ENCODE data around the gene HS3ST3A1.
"Not testable (repeated sequence)": the region's sequence is repeated elsewhere in the genome, so short reads cannot be mapped to it uniquely, and the experiment has no call there.

Gene HS3ST3A1

GRCh38 chr17:13557077-13557476 lies 44.7 kb downstream of the HS3ST3A1 start:
- TF ChIP-seq CTCF (IDR thresholded peaks at IDR 0.05; ENCODE audit: control insufficient read depth, insufficient read depth, low read depth, low read length, missing control alignments): no peak
- H3K4me3 ChIP-seq (ENCODE audit: control insufficient read depth, low read depth, low read length): no peak overlapping the region
- DNase-seq (ENCODE audit: low read depth): peak; percentile 52

- no peak for TF ChIP-seq CTCF (IDR thresholded peaks at IDR 0.05; ENCODE audit: control insufficient read depth, insufficient read depth, low read depth, low read length, missing control alignments)
- DNase-seq (ENCODE audit: low read depth): no peak
- H3K4me3 ChIP-seq (ENCODE audit: control insufficient read depth, low read depth, low read length): no peak overlapping the region
Measured at GRCh38 chr17:13554231-13554630, 47.5 kb downstream of the HS3ST3A1 start.

DNA sequence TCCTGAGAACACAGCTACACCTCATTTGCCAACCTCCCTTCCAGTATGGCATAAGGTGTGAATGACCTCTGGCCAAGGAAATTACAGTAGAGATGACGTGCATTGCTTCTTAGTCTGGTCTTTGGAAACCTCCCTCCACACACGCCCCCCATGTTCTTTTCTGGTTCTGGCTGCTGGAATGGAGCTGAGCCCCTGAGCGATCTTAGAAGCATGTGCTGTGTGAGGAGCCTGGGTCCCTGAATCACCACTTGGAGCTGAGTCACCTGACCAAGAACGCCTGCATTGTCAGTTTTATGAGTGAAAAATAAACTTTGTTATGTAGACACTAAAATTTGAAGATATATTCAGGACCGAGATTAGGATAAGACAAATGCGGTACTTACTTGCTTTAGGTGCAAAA lies 51.4 kb downstream of the HS3ST3A1 start:
- no peak for TF ChIP-seq CTCF (IDR thresholded peaks at IDR 0.05; ENCODE audit: control insufficient read depth, insufficient read depth, low read depth, low read length, missing control alignments)
- no peak for DNase-seq (ENCODE audit: low read depth)

DNA sequence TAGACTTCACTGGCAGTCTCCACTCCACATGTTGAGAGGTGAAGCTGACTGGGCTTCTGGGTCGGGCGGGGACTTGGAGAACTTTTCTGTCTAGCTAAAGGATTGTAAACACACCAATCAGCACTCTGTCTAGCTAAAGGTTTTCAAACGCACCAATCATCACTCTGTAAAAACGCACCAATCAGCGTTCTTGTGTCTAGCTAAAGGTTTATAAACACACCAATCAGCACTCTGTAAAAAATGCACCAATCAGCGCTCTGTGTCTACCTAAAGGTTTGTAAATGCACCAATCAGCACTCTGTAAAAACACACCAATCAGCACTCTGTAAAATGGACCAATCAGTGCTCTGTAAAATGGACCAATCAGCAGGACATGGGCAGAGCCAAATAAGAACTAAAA lies 53.2 kb downstream of the HS3ST3A1 start:
- DNase-seq (ENCODE audit: low read depth); H3K4me3 ChIP-seq (ENCODE audit: control insufficient read depth, low read depth, low read length): not testable (repeated sequence)

More for the DNA sequence above, 51.4 kb downstream of the HS3ST3A1 start:
- H3K4me3 ChIP-seq (ENCODE audit: control insufficient read depth, low read depth, low read length): no peak overlapping the region

- no peak for DNase-seq (ENCODE audit: low read depth)
- no peak overlapping the region for H3K4me3 ChIP-seq (ENCODE audit: control insufficient read depth, low read depth, low read length)
- TF ChIP-seq CTCF (IDR thresholded peaks at IDR 0.05; ENCODE audit: control insufficient read depth, insufficient read depth, low read depth, low read length, missing control alignments): no peak
Measured at GRCh38 chr17:13546851-13547250, 54.9 kb downstream of the HS3ST3A1 start.

- no peak for DNase-seq (ENCODE audit: low read depth)
- no peak for TF ChIP-seq CTCF (IDR thresholded peaks at IDR 0.05; ENCODE audit: control insufficient read depth, insufficient read depth, low read depth, low read length, missing control alignments)
- H3K4me3 ChIP-seq (ENCODE audit: control insufficient read depth, low read depth, low read length): no peak overlapping the region
Measured at GRCh38 chr17:13545941-13546340, 55.8 kb downstream of the HS3ST3A1 start.

DNA sequence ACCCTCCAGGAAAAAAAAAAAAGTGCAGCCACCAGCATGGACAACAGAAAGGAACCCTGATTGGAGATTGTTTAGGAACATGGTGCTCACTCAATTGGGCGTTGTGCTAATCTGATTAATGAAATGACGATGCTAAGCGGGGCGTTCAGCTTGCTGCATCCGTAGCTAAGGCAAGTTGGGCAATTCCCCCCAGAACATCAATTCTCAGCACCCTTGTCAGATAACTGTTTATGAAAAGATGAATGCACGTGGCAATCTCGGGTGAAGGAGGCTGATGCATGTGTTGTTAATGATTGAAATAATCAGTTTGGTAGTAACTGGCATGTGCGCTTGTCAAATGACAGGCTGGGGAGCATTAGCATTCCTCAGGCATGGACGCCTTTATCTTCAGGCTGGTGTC lies 57.0 kb downstream of the HS3ST3A1 start:
- TF ChIP-seq CTCF (IDR thresholded peaks at IDR 0.05; ENCODE audit: control insufficient read depth, insufficient read depth, low read depth, low read length, missing control alignments): no peak
- no peak overlapping the region for H3K4me3 ChIP-seq (ENCODE audit: control insufficient read depth, low read depth, low read length)
- DNase-seq (ENCODE audit: low read depth): no peak
